HepG2 (cell line): ENCODE measurements around the gene TMEM185B. TPM values are rescaled to one million over a fixed set of nuclear protein-coding genes. Genes with fewer than 3 reads are reported as not detected.
A peak's percentile ranks its signal among the peaks of the same experiment; 100 is the strongest.

Experiments
- AKAP8 ChIP-seq: sonication (generic); formaldehyde crosslinking; IDR thresholded peaks from 2 replicates; pipeline ENCODE4 v1.5.1; 2020; ENCODE audit warnings: mild to moderate bottlenecking, missing genetic modification reagents
- CHCHD3 ChIP-seq: sonication (generic); formaldehyde crosslinking; IDR thresholded peaks from 2 replicates; pipeline ENCODE4 v1.8.0; 2022; ENCODE audit warnings: mild to moderate bottlenecking, missing genetic modification reagents, moderate library complexity
- CTCF ChIP-seq: sonication (generic); formaldehyde crosslinking; IDR thresholded peaks from 2 replicates; pipeline ENCODE4 v1.5.0; 2020; ENCODE audit warnings: mild to moderate bottlenecking, missing genetic modification reagents, moderate library complexity
- GFI1 ChIP-seq: sonication (generic); formaldehyde crosslinking; IDR thresholded peaks from 2 replicates; pipeline ENCODE4 v1.5.0; 2020; ENCODE audit warnings: missing genetic modification reagents, mild to moderate bottlenecking, borderline replicate concordance
- HOXD1 ChIP-seq: sonication (generic); formaldehyde crosslinking; IDR thresholded peaks from 2 replicates; pipeline ENCODE4 v1.5.0; 2020; ENCODE audit warnings: missing genetic modification reagents
- MAFK ChIP-seq, 2 experiments: IDR thresholded peaks in 1 of 2; conservative IDR thresholded peaks in 1 of 2; 2 replicates each; pipeline ENCODE4 v1.6.1; 2011; ENCODE audit warnings: improper control_type of control experiment in 2 of 2, low read length in 2 of 2
- MED1 ChIP-seq: sonication (generic); formaldehyde crosslinking; IDR thresholded peaks from 2 replicates; pipeline ENCODE4 v1.4.0; 2020; ENCODE audit warnings: missing genetic modification reagents
- MEF2D ChIP-seq: sonication (generic); formaldehyde crosslinking; IDR thresholded peaks from 2 replicates; pipeline ENCODE4 v1.5.1; 2020; ENCODE audit warnings: mild to moderate bottlenecking, missing genetic modification reagents
- NFYB ChIP-seq: sonication (generic); formaldehyde crosslinking; IDR thresholded peaks from 2 replicates; pipeline ENCODE4 v1.4.0; 2020; ENCODE audit warnings: missing genetic modification reagents
- NONO ChIP-seq, 2 experiments: fragments of 450-650 bp in 1 of 2; sonication (generic) in 1 of 2; formaldehyde crosslinking in 1 of 2; IDR thresholded peaks in 1 of 2; conservative IDR thresholded peaks in 1 of 2; 2 replicates each; pipeline versions ENCODE4 v1.6.1 to v1.8.0; 2017 to 2022; ENCODE audit warnings: mild to moderate bottlenecking in 1 of 2, missing genetic modification reagents in 1 of 2, moderate library complexity in 1 of 2
- PHF5A ChIP-seq: IDR thresholded peaks from one replicate; pipeline ENCODE4 v1.6.1; 2018; ENCODE audit warnings: low read depth, missing genetic modification reagents; ENCODE audit not compliant: unreplicated experiment
- REL ChIP-seq: sonication (generic); formaldehyde crosslinking; conservative IDR thresholded peaks from 2 replicates; pipeline ENCODE4 v1.8.0; 2022; ENCODE audit warnings: mild to moderate bottlenecking, missing genetic modification reagents, moderate library complexity
- TEF ChIP-seq: sonication (generic); formaldehyde crosslinking; IDR thresholded peaks from 2 replicates; pipeline ENCODE4 v1.5.0; 2020; ENCODE audit warnings: missing genetic modification reagents
- TGIF2 ChIP-seq: IDR thresholded peaks from 2 replicates; pipeline ENCODE4 v1.6.1; 2016; ENCODE audit warnings: control low read depth, missing compliant biosample characterization
- ZBTB21 ChIP-seq: sonication (generic); formaldehyde crosslinking; IDR thresholded peaks from 2 replicates; pipeline ENCODE4 v1.4.0; 2020; ENCODE audit warnings: missing genetic modification reagents
- ZBTB39 ChIP-seq: sonication (generic); formaldehyde crosslinking; IDR thresholded peaks from 2 replicates; pipeline ENCODE4 v1.5.0; 2020; ENCODE audit warnings: missing genetic modification reagents
- ZFP1 ChIP-seq: IDR thresholded peaks from 2 replicates; pipeline ENCODE4 v1.6.1; 2016
- ZNF33A ChIP-seq: sonication (generic); formaldehyde crosslinking; IDR thresholded peaks from 2 replicates; pipeline ENCODE4 v1.5.1; 2020; ENCODE audit warnings: missing genetic modification reagents, mild to moderate bottlenecking, moderate library complexity, borderline replicate concordance
- ZNF451 ChIP-seq: sonication (generic); formaldehyde crosslinking; IDR thresholded peaks from 2 replicates; pipeline ENCODE4 v1.5.0; 2020; ENCODE audit warnings: mild to moderate bottlenecking, missing genetic modification reagents
- ZNF558 ChIP-seq: sonication (generic); formaldehyde crosslinking; IDR thresholded peaks from 2 replicates; pipeline ENCODE4 v1.9.0; 2022; ENCODE audit warnings: mild to moderate bottlenecking, missing genetic modification reagents, borderline replicate concordance
- ZNF569 ChIP-seq: sonication (generic); formaldehyde crosslinking; IDR thresholded peaks from 2 replicates; pipeline ENCODE4 v1.5.0; 2020; ENCODE audit warnings: mild to moderate bottlenecking, missing genetic modification reagents, moderate library complexity, borderline replicate concordance
- ZNF639 ChIP-seq: conservative IDR thresholded peaks from 2 replicates; pipeline ENCODE4 v1.6.1; 2018; ENCODE audit warnings: missing genetic modification reagents
- ZNF644 ChIP-seq: IDR thresholded peaks from 2 replicates; pipeline ENCODE4 v1.6.1; 2016; ENCODE audit warnings: low read depth
- ZNF724P ChIP-seq: sonication (generic); formaldehyde crosslinking; IDR thresholded peaks from 2 replicates; pipeline ENCODE4 v1.8.0; 2022; ENCODE audit warnings: missing genetic modification reagents, borderline replicate concordance
- ZNF772 ChIP-seq: sonication (generic); formaldehyde crosslinking; IDR thresholded peaks from 2 replicates; pipeline ENCODE4 v1.5.0; 2020; ENCODE audit warnings: mild to moderate bottlenecking, missing genetic modification reagents
- polyA plus RNA-seq, 8 experiments: library from polyadenylated mRNA; depleted of rRNA in 3 of 8; stranded (reverse) in 7 of 8; unstranded in 1 of 8; fragments of >200 nt; fragmentation: Illumina TruSeq in 4 of 8; extraction: Trizol in 4 of 8; gene quantifications; 2 replicates each; pipeline versions ENCODE4 v1.2.1 to v1.2.3, GENCODE V29; 2011 to 2016; ENCODE audit warnings: low read depth in 4 of 8, missing spikeins in 1 of 8, mixed read lengths in 1 of 8; ENCODE audit not compliant: insufficient read depth in 1 of 8
- total RNA-seq, 5 experiments: library from RNA; depleted of rRNA; stranded (reverse); fragments of >200 nt; fragmentation: Illumina TruSeq; extraction: Trizol; gene quantifications; 2 replicates each; pipeline ENCODE4 v1.2.3, GENCODE V29; 2016; ENCODE audit warnings: low read depth in 1 of 5

TMEM185B gene
- total and polyA plus RNA-seq, 2 of the 13 experiments (the other 11 are each of a cell fraction or from before 2014, with no cell fraction given), result 5.6 to 7.0 TPM

GRCh38 chr2:120223034-120223912 lies at the start of gene TMEM185B (continued):
- TF ChIP-seq GFI1 (CRISPR knock-in tag), result no peak
- no peak for TF ChIP-seq TEF
- TF ChIP-seq ZNF33A (CRISPR knock-in tag), result no peak
- TF ChIP-seq NFYB (CRISPR knock-in tag), result no peak
- TF ChIP-seq NONO (IDR thresholded peaks at IDR 0.05), result no peak
- TF ChIP-seq NONO (CRISPR knock-in tag; conservative IDR thresholded peaks at IDR 0.05), result peak; percentile 36; the same call in 1 of the 2 replicates
- TF ChIP-seq ZNF569 (CRISPR knock-in tag), result no peak
- TF ChIP-seq CTCF (CRISPR knock-in tag), result peak; percentile 71
- peak; percentile 65 for TF ChIP-seq ZNF451 (CRISPR knock-in tag)
- no peak for TF ChIP-seq ZBTB21
- TF ChIP-seq ZNF644 (CRISPR knock-in tag), result no peak
- TF ChIP-seq ZNF724P (CRISPR knock-in tag), result no peak
- TF ChIP-seq ZNF772 (CRISPR knock-in tag), result no peak
- no peak for TF ChIP-seq ZFP1 (CRISPR knock-in tag)
- TF ChIP-seq MED1, result no peak; the same call in 1 of the 2 replicates
- no peak for TF ChIP-seq ZBTB39 (CRISPR knock-in tag)
- no peak for TF ChIP-seq CHCHD3 (CRISPR knock-in tag)
- no peak for TF ChIP-seq PHF5A (CRISPR knock-in tag)
- TF ChIP-seq MAFK (conservative IDR thresholded peaks at IDR 0.05 in 1 of 2, IDR thresholded peaks at IDR 0.05 in 1 of 2; ENCODE audit: low read length in 2 of 2), result no peak
- TF ChIP-seq MEF2D, result peak; percentile 24; the same call in 1 of the 2 replicates
- TF ChIP-seq ZNF558 (CRISPR knock-in tag), result peak; percentile 33; the same call in 1 of the 2 replicates
- TF ChIP-seq HOXD1, result no peak
- no peak for TF ChIP-seq AKAP8 (CRISPR knock-in tag)
- TF ChIP-seq REL, result no peak
- no peak for TF ChIP-seq TGIF2
- TF ChIP-seq ZNF639 (CRISPR knock-in tag), result no peak
